Measurements from ENCODE around the gene FUNDC1. TPM values are rescaled to one million over a fixed set of nuclear protein-coding genes. Genes with fewer than 3 reads are reported as not detected.
"Not testable (repeated sequence)": the region's sequence is repeated elsewhere in the genome, so short reads cannot be mapped to it uniquely, and the experiment has no call there.

The FUNDC1 gene
- total and polyA plus RNA-seq, 4 donors, result 3.1 to 6.2 (median 4.7) TPM

- no peak for DNase-seq (ENCODE audit: low spot score)
- Histone ChIP-seq H3K4me1 (ENCODE audit: control insufficient read depth in 4 of 4, insufficient read depth in 4 of 4, low read length in 3 of 4) (no peaks in the 10 kb centered on the region), H3K4me3 (ENCODE audit: low read depth in 1 of 3, low read length in 3 of 3) (no peak overlapping the region), H3K36me3 (ENCODE audit: control insufficient read depth in 4 of 4, insufficient read depth in 3 of 4, low read depth in 1 of 4, low read length in 3 of 4) (no peaks in the 10 kb centered on the region), H3K9ac (ENCODE audit: low read depth in 1 of 2, low read length in 2 of 2) (no peak overlapping the region), H3K27ac (ENCODE audit: low read depth in 1 of 2, low read length in 2 of 2) (no peak overlapping the region), H3K27me3 (ENCODE audit: control insufficient read depth in 4 of 4, insufficient read depth in 4 of 4, low read length in 3 of 4) (no peaks in the 10 kb centered on the region), H3K9me3 (ENCODE audit: control insufficient read depth in 4 of 4, low read length in 3 of 4) (peaks cover 0 to 12% (median 2%) of the 10 kb centered on the region in 4 donors)
- WGBS, result 73% methylated on average over 3 of the region's 3 CpGs
- TF ChIP-seq EGR1 (IDR thresholded peaks at IDR 0.05; ENCODE audit: low read depth in 2 of 2) (no peak), ATF3 (IDR thresholded peaks at IDR 0.05) (no peak), RXRA (IDR thresholded peaks at IDR 0.05) (no peak), HNF4A (conservative IDR thresholded peaks at IDR 0.05) (no peak), NR2F2 (IDR thresholded peaks at IDR 0.05) (no peak), TAF1 (conservative IDR thresholded peaks at IDR 0.05) (no peak), HNF4G (IDR thresholded peaks at IDR 0.05) (no peak), JUND (IDR thresholded peaks at IDR 0.05) (no peak), YY1 (IDR thresholded peaks at IDR 0.05) (no peak), ZBTB33 (IDR thresholded peaks at IDR 0.05) (no peak), FOXA1 (IDR thresholded peaks at IDR 0.05) (no peak), RAD21 (IDR thresholded peaks at IDR 0.05) (no peak), GABPA (IDR thresholded peaks at IDR 0.05 in 1 of 2, conservative IDR thresholded peaks at IDR 0.05 in 1 of 2) (no peak), CTCF (IDR thresholded peaks at IDR 0.05; ENCODE audit: low read depth, low read length, missing input control) (no peak), REST (IDR thresholded peaks at IDR 0.05) (no peak)
Observed at GRCh38 chrX:44568196-44568595, 25.5 kb upstream of the FUNDC1 start.

- not testable (repeated sequence) for DNase-seq (ENCODE audit: low spot score); H3K9me3 ChIP-seq (ENCODE audit: control insufficient read depth in 4 of 4, low read length in 3 of 4); H3K27ac ChIP-seq (ENCODE audit: low read depth in 1 of 2, low read length in 2 of 2); H3K4me3 ChIP-seq (ENCODE audit: low read depth in 1 of 3, low read length in 3 of 3); H3K27me3 ChIP-seq (ENCODE audit: control insufficient read depth in 4 of 4, insufficient read depth in 4 of 4, low read length in 3 of 4); H3K4me1 ChIP-seq (ENCODE audit: control insufficient read depth in 4 of 4, insufficient read depth in 4 of 4, low read length in 3 of 4); H3K36me3 ChIP-seq (ENCODE audit: control insufficient read depth in 4 of 4, insufficient read depth in 3 of 4, low read depth in 1 of 4, low read length in 3 of 4); H3K9ac ChIP-seq (ENCODE audit: low read depth in 1 of 2, low read length in 2 of 2)
- 77% methylated on average over 6 of the region's 6 CpGs for WGBS
Observed at GRCh38 chrX:44561896-44562295, 19.2 kb upstream of the FUNDC1 start.

All from liver (tissue), 9 donors.